ENCODE results near the gene C17orf75.
"Not testable (repeated sequence)": the region's sequence is repeated elsewhere in the genome, so short reads cannot be mapped to it uniquely, and the experiment has no call there.

C17orf75 gene

DNA sequence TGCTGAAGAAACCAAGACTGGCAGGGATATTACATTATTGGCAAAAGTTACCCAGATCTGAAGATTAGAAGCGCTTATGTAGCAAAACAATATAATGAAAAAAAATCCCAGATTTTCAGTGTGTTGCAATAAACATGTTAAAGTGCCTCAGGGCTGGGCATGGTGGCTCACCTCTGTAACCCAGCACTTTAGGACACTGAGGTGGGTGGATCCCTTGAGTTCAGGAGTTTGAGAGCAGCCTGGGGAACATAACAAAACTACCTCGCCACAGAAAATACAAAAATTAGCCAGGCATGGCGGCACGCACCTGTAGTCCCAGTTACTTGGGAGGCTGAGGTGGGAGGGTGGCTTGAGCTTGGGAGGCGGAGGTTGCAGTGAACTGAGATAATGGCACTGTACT lies 14.8 kb upstream of the C17orf75 start:
- H3K4me3 ChIP-seq (ENCODE audit: low read depth, low read length), result no peak overlapping the region
- TF ChIP-seq POLR2A (IDR thresholded peaks at IDR 0.05; ENCODE audit: extremely low read depth, insufficient read length), result no peak
- TF ChIP-seq, protein P1, sequence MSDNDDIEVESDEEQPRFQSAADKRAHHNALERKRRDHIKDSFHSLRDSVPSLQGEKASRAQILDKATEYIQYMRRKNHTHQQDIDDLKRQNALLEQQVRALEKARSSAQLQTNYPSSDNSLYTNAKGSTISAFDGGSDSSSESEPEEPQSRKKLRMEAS (IDR thresholded peaks at IDR 0.05; ENCODE audit: low read depth, low read length), result no peak
- TF ChIP-seq, protein P2, sequence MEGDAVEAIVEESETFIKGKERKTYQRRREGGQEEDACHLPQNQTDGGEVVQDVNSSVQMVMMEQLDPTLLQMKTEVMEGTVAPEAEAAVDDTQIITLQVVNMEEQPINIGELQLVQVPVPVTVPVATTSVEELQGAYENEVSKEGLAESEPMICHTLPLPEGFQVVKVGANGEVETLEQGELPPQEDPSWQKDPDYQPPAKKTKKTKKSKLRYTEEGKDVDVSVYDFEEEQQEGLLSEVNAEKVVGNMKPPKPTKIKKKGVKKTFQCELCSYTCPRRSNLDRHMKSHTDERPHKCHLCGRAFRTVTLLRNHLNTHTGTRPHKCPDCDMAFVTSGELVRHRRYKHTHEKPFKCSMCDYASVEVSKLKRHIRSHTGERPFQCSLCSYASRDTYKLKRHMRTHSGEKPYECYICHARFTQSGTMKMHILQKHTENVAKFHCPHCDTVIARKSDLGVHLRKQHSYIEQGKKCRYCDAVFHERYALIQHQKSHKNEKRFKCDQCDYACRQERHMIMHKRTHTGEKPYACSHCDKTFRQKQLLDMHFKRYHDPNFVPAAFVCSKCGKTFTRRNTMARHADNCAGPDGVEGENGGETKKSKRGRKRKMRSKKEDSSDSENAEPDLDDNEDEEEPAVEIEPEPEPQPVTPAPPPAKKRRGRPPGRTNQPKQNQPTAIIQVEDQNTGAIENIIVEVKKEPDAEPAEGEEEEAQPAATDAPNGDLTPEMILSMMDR (IDR thresholded peaks at IDR 0.05; ENCODE audit: low read depth, low read length), result no peak
- TF ChIP-seq MYC (IDR thresholded peaks at IDR 0.05; ENCODE audit: low read depth, low read length), result no peak
- no peak for DNase-seq (ENCODE audit: low read depth)

DNA sequence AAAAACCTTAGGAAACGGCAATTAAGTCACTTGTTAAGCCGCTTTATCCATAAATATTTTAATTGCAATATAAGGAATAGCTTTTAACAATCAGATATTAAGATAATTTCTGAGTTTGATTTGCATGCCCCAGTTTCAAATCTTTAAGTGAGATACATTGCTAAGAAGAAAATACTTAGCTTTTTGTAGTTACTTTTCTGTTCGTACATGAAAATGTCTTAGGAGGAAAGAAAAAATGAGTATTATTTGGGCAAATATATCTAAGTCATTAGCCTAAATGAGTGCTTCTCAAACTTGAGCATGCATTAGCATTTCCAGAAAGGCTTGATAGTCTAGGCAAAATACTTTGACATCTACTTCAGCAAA lies 14.4 kb upstream of the C17orf75 start:
- no peak for DNase-seq (ENCODE audit: low read depth)
- TF ChIP-seq POLR2A (IDR thresholded peaks at IDR 0.05; ENCODE audit: extremely low read depth, insufficient read length) (no peak), MYC (IDR thresholded peaks at IDR 0.05; ENCODE audit: low read depth, low read length) (no peak)
- TF ChIP-seq, protein P1 (IDR thresholded peaks at IDR 0.05; ENCODE audit: low read depth, low read length), result no peak
- TF ChIP-seq, protein P2 (IDR thresholded peaks at IDR 0.05; ENCODE audit: low read depth, low read length), result no peak
- H3K4me3 ChIP-seq (ENCODE audit: low read depth, low read length), result peak overlapping the region; percentile 45

DNA sequence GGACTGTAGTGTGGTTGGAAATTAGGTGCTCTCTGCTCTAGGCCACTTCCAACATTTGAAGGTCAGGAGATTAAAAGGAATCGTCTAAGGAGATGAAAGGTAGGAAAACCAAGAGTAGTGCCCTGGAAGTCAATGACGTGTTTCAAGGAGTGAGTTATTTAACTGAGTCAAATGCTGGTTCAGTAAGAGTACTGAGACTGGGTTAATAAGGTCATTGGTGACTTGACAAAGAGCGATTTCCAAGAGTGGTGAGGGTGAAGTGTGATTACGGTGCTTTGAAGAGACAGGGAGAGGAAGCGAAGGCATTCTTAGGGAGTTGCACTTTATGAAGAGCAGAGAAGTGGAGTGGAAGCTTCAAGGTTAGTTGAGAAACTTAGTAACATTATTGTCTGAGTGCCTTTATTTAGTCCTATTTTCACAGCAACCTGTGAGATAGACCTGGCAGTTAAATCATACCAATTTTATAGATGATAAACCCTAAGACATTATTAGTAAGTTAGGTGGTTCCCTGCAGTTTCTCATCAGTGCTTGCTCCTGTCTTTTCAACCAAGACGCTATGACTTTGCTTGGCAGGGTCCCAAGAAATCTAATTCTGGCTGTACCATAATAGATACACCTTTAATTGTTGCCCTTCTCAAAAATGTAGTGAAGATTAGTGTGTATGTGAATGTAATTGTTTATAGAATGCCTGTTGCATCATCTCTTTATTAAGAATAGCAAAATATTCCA lies 13.8 kb upstream of the C17orf75 start:
- DNase-seq (ENCODE audit: low read depth), result no peak
- TF ChIP-seq POLR2A (IDR thresholded peaks at IDR 0.05; ENCODE audit: extremely low read depth, insufficient read length) (no peak), MYC (IDR thresholded peaks at IDR 0.05; ENCODE audit: low read depth, low read length) (no peak)
- TF ChIP-seq, protein P1 (IDR thresholded peaks at IDR 0.05; ENCODE audit: low read depth, low read length), result no peak
- TF ChIP-seq, protein P2 (IDR thresholded peaks at IDR 0.05; ENCODE audit: low read depth, low read length), result no peak
- H3K4me3 ChIP-seq (ENCODE audit: low read depth, low read length), result peak overlapping the region; percentile 45

DNA sequence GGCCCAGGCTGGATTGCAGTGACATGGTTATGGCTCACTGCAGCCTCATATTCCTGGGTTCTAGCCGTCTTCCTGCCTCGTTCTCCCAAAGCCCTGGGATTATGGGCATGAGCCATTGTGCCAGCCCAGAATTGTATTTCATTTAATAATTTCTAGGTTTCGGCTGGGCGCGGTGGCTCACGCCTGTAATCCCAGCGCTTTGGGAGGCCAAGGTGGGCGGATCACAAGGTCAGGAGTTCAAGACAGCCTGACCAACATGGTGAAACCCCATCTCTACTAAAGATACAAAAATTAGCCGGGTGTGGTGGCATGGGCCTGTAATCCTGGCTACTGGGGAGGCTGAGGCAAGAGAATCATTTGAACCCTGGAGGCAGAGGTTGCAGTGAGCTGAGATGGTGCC lies 10.8 kb upstream of the C17orf75 start:
- DNase-seq (ENCODE audit: low read depth), result not testable (repeated sequence)
- peak overlapping the region; percentile 91 for H3K4me3 ChIP-seq (ENCODE audit: low read depth, low read length)

DNA sequence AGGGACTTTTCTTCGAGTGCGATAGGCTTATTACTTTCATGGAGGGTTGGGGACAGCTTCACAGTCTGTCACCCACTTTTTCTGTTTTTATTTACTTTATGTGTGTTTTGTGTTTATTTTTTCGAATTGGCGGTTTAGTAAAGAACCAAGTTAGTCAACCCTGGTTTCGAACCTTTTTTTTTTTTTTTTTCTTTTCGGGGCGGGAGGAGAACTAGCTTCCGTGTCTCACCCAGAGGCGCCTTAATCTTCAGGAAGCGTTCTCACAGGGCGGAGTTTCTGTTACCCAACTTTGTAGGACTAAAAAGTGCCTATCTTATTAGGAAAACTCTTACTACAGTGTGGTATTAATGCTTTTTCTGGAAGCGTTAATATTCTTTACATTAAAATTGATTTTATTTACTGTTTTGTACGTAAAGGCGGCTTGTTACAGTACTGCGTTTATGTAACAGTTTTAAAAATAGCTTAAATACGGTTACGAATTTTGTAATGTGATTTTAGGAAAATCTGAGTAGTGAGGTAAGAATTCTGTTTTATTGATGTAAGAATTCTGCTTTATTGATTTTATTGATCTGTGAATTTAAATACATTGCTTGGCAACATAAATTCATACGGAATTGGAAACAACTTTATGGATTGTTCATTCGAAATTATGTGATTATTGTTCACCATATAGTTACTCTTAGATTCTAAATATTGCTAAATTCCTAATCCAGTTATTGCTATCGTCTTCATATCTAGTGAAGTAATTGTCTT lies 8.9 kb upstream of the C17orf75 start:
- DNase-seq (ENCODE audit: low read depth), result peak; percentile 82
- peak overlapping the region; percentile 91 for H3K4me3 ChIP-seq (ENCODE audit: low read depth, low read length)
- TF ChIP-seq MYC (IDR thresholded peaks at IDR 0.05; ENCODE audit: low read depth, low read length), result no peak
- no peak for TF ChIP-seq POLR2A (IDR thresholded peaks at IDR 0.05; ENCODE audit: extremely low read depth, insufficient read length)
- TF ChIP-seq, protein P2 (IDR thresholded peaks at IDR 0.05; ENCODE audit: low read depth, low read length), result no peak
- TF ChIP-seq, protein P1 (IDR thresholded peaks at IDR 0.05; ENCODE audit: low read depth, low read length), result no peak

DNA sequence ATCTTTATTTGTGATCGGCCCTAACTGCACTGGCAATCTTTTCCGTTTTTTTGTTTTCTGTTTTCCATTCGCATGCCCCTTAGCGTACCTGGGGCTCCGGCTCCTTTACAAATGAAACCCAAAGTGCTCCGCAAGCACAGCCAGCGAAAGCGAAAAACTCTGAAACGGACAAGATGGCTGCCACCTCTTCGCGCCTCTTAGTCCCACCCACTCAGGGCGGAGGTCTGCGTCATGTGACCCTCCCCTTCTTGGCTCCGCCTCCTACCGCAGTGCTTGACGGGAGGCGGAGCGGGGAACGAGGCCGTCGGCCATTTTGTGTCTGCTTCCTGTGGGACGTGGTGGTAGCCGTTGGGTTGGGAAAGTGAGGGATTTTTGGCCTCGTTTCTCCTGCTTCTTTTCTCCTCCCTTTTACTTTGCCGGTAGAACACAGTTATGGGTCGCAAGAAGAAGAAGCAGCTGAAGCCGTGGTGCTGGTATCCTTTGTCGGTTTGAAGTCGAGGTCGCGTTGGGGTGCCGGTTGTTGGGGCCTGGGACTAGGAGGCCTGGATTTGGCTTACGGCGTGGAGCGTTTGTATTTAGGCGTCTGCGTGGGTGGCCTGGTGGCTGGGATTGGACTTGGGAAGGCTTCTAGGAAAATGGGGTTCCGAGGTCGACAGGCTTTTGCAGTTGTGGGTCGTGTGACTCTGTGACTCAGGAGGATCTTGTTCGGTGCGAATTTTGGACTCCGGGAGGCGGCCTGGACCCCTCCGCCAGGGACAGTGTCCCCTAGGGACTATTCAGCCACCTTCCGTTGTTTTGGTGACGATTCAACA lies 8.1 kb upstream of the C17orf75 start, which contains the start of gene ZNF207:
Gene ZNF207, plus strand, starts transcription at position 304 of the 812 bp plus-strand sequence. Its CDS starts 129 bp downstream, at position 433.
- TF ChIP-seq POLR2A (IDR thresholded peaks at IDR 0.05; ENCODE audit: extremely low read depth, insufficient read length), result peak; percentile 91
- peak; percentile 84 for TF ChIP-seq MYC (IDR thresholded peaks at IDR 0.05; ENCODE audit: low read depth, low read length)
- TF ChIP-seq, protein P2 (IDR thresholded peaks at IDR 0.05; ENCODE audit: low read depth, low read length), result no peak
- TF ChIP-seq, protein P1 (IDR thresholded peaks at IDR 0.05; ENCODE audit: low read depth, low read length), result peak; percentile 95
- peak within 1 kb of the TSS; percentile 91 for H3K4me3 ChIP-seq (ENCODE audit: low read depth, low read length)
- peak; percentile 98 for DNase-seq (ENCODE audit: low read depth)
